Fibroblast of pulmonary artery (primary cell): Measurements from ENCODE around the gene MSN.

Source experiments
- DNase-seq: peaks from one replicate; pipeline ENCODE4 v3.0.0-alpha.2; 2010; ENCODE audit warnings: low read depth
- H3K4me3 ChIP-seq: replicated peaks from 2 replicates; pipeline ENCODE4 v1.5.1; 2011; ENCODE audit warnings: low read depth, mild to moderate bottlenecking, control low read depth, low read length, moderate library complexity
- TF ChIP-seq, protein P1 (sequence below): IDR thresholded peaks from 2 replicates; pipeline ENCODE4 v1.5.1; 2011; ENCODE audit warnings: mild to moderate bottlenecking, control low read depth, low read length, inconsistent platforms; ENCODE audit errors: missing control alignments

MSN gene

GRCh38 chrX:65783746-65784145, 116.3 kb downstream of the MSN start:
- DNase-seq, result no peak
- TF ChIP-seq, protein P1, sequence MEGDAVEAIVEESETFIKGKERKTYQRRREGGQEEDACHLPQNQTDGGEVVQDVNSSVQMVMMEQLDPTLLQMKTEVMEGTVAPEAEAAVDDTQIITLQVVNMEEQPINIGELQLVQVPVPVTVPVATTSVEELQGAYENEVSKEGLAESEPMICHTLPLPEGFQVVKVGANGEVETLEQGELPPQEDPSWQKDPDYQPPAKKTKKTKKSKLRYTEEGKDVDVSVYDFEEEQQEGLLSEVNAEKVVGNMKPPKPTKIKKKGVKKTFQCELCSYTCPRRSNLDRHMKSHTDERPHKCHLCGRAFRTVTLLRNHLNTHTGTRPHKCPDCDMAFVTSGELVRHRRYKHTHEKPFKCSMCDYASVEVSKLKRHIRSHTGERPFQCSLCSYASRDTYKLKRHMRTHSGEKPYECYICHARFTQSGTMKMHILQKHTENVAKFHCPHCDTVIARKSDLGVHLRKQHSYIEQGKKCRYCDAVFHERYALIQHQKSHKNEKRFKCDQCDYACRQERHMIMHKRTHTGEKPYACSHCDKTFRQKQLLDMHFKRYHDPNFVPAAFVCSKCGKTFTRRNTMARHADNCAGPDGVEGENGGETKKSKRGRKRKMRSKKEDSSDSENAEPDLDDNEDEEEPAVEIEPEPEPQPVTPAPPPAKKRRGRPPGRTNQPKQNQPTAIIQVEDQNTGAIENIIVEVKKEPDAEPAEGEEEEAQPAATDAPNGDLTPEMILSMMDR, result no peak
- no peak overlapping the region for H3K4me3 ChIP-seq
